Measurements from ENCODE around the gene WDR46.
A peak's percentile ranks its signal among the peaks of the same experiment; 100 is the strongest.

Gene WDR46

GRCh38 chr6:33297406-33297955 lies 8.4 kb upstream of the WDR46 start (continued):
- TF ChIP-seq ZNF623 (tag by site-specific recombination; IDR thresholded peaks at IDR 0.05) (no peak), ZNF596 (tag by site-specific recombination; IDR thresholded peaks at IDR 0.05) (no peak)

GRCh38 chr6:33296797-33297405 lies 7.9 kb upstream of the WDR46 start:
- no peaks in the 10 kb centered on the region for H3K9me3 ChIP-seq (ENCODE audit: control insufficient read depth, insufficient read depth, low read depth, low read length)
- no peaks in the 10 kb centered on the region for H3K4me1 ChIP-seq (ENCODE audit: control insufficient read depth, insufficient read depth, low read length)
- ChIA-PET POLR2A (interaction anchor here (1.0 to 3.6 kb wide), 7 partner anchors 9 to 325 kb away, joined by 4 to 57 read pairs (median 50); partner anchors contain the start of genes B3GALT4, PFDN6, RPS18 and TAPBP), CTCF (interaction anchor here (0.8 to 1.6 kb wide), 5 partner anchors 8 to 94 kb away, joined by 3 to 9 read pairs (median 4); partner anchors contain the start of genes B3GALT4 and WDR46)
- H3K36me3 ChIP-seq (ENCODE audit: control insufficient read depth in 2 of 2, insufficient read depth in 1 of 2, low read length in 2 of 2) = peaks cover 4 to 47% of the 10 kb centered on the region in 2 experiments; a peak in 2 of 3 replicates
- TF ChIP-seq ZNF596 (tag by site-specific recombination; IDR thresholded peaks at IDR 0.05) = no peak
- TF ChIP-seq ZFP41 (tag by site-specific recombination; IDR thresholded peaks at IDR 0.05; ENCODE audit: borderline replicate concordance) = no peak
- TF ChIP-seq ZNF394 (tag by site-specific recombination; IDR thresholded peaks at IDR 0.05; ENCODE audit: borderline replicate concordance) = no peak
- TF ChIP-seq ZNF645 (tag by site-specific recombination; IDR thresholded peaks at IDR 0.05) = no peak
- TF ChIP-seq ZNF571 (tag by site-specific recombination; IDR thresholded peaks at IDR 0.05) = no peak
- TF ChIP-seq ZNF248 (tag by site-specific recombination; IDR thresholded peaks at IDR 0.05) = no peak
- TF ChIP-seq ZNF785 (tag by site-specific recombination; IDR thresholded peaks at IDR 0.05) = no peak
- peak; percentile 96 for TF ChIP-seq ZNF768 (tag by site-specific recombination; IDR thresholded peaks at IDR 0.05)
- H3K4me3 ChIP-seq (ENCODE audit: low read depth, low read length) = no peak overlapping the region
- no peak overlapping the region for H3K27ac ChIP-seq (ENCODE audit: extremely low read depth, low read depth, low read length)

- H3K27ac ChIP-seq (ENCODE audit: extremely low read depth, low read depth, low read length) = no peak overlapping the region
- H3K4me1 ChIP-seq (ENCODE audit: control insufficient read depth, insufficient read depth, low read length) = no peaks in the 10 kb centered on the region
- H3K9me3 ChIP-seq (ENCODE audit: control insufficient read depth, insufficient read depth, low read depth, low read length) = no peaks in the 10 kb centered on the region
- TF ChIP-seq ZFP69B (tag by site-specific recombination; IDR thresholded peaks at IDR 0.05) (no peak), BCL11A (tag by site-specific recombination; IDR thresholded peaks at IDR 0.05; ENCODE audit: low read depth) (peak; percentile 90), BCL11B (tag by site-specific recombination; IDR thresholded peaks at IDR 0.05; ENCODE audit: low read depth) (peak; percentile 98)
- ChIA-PET CTCF (interaction anchor here (0.6 to 1.3 kb wide), 5 partner anchors 7 to 145 kb away, joined by 3 to 4 read pairs (median 3); partner anchors contain the start of gene WDR46), POLR2A (interaction anchor here (1.5 to 2.4 kb wide), 3 partner anchors 15 to 19 kb away, joined by 5 to 8 read pairs (median 7); partner anchors contain the start of genes B3GALT4 and TAPBP)
- H3K36me3 ChIP-seq (ENCODE audit: control insufficient read depth in 2 of 2, insufficient read depth in 1 of 2, low read length in 2 of 2) = peaks cover 0 to 54% of the 10 kb centered on the region in 2 experiments; a peak in 2 of 3 replicates
- H3K4me3 ChIP-seq (ENCODE audit: low read depth, low read length) = no peak overlapping the region
Measured at GRCh38 chr6:33295621-33296369, 6.8 kb upstream of the WDR46 start.

GRCh38 chr6:33294086-33294823 lies 5.2 kb upstream of the WDR46 start:
- ChIA-PET CTCF (interaction anchor here (1.1 kb wide), 1 partner anchor 18 kb away, joined by 4 read pairs; no protein-coding TSS in a partner anchor), POLR2A (interaction anchor here (2.1 kb wide), 1 partner anchor 13 kb away, joined by 7 read pairs; no protein-coding TSS in a partner anchor)
- Histone ChIP-seq H3K9me3 (ENCODE audit: control insufficient read depth, insufficient read depth, low read depth, low read length) (no peaks in the 10 kb centered on the region), H3K4me1 (ENCODE audit: control insufficient read depth, insufficient read depth, low read length) (peaks cover 5% of the 10 kb centered on the region; the same call in 1 of the 2 replicates), H3K36me3 (ENCODE audit: control insufficient read depth in 2 of 2, insufficient read depth in 1 of 2, low read length in 2 of 2) (peaks cover 0 to 60% of the 10 kb centered on the region in 2 experiments; a peak in 2 of 3 replicates), H3K27ac (ENCODE audit: extremely low read depth, low read depth, low read length) (no peak overlapping the region), H3K4me3 (ENCODE audit: low read depth, low read length) (no peak overlapping the region)
- TF ChIP-seq ZNF2 (tag by site-specific recombination; IDR thresholded peaks at IDR 0.05) = no peak
- TF ChIP-seq SCRT2 (tag by site-specific recombination; IDR thresholded peaks at IDR 0.05) = peak; percentile 62; the same call in 1 of the 2 replicates
- 0 out of 2 replicates have a peak, but pooled peaks have one; percentile 11 for TF ChIP-seq ZBTB17 (tag by site-specific recombination; IDR thresholded peaks at IDR 0.05)

Data from HEK293 (cell line).